HEK293T (cell line): Measurements from ENCODE around the gene PACRG.

Experiments
- ARNT ChIP-seq: fragments of 450-650 bp; IDR thresholded peaks from 2 replicates; pipeline ENCODE4 v1.6.1; 2017; ENCODE audit warnings: mild to moderate bottlenecking
- ELF4 ChIP-seq: fragments of 450-650 bp; IDR thresholded peaks from 2 replicates; pipeline ENCODE4 v1.6.1; 2017; ENCODE audit warnings: antibody characterized with exemption
- FOXM1 ChIP-seq: fragments of 450-650 bp; IDR thresholded peaks from 2 replicates; pipeline ENCODE4 v1.6.1; 2017; ENCODE audit warnings: mild to moderate bottlenecking, borderline replicate concordance
- NFRKB ChIP-seq: fragments of 450-650 bp; IDR thresholded peaks from 2 replicates; pipeline ENCODE4 v1.6.1; 2016; ENCODE audit warnings: mild to moderate bottlenecking, moderate library complexity
- SP1 ChIP-seq: fragments of 450-650 bp; IDR thresholded peaks from 2 replicates; pipeline ENCODE4 v1.6.1; 2017
- SUZ12 ChIP-seq: fragments of 450-650 bp; IDR thresholded peaks from 2 replicates; pipeline ENCODE4 v1.6.1; 2016; ENCODE audit warnings: mild to moderate bottlenecking

DNA sequence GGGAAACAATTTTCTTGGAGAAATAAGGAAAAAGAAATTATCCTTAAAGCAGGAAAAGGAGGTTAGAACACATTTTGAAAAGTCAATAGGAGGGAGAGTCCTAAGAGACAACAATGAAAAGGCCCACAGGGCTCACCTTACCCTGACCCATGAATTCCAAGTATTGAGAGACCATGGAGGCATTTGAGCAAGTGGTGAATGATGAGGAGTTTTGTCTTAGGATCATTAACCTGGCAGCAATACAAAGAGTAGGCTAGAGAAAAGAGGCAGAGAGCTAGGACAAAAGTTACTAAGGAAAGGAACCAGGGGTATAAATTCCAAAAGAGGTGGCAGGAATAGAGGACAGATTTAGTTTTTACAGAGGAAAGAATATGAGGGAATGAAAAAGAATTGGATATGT, 44.7 kb downstream of the PACRG start:
- TF ChIP-seq SP1: no peak
- TF ChIP-seq NFRKB: no peak
- no peak for TF ChIP-seq FOXM1
- TF ChIP-seq SUZ12: no peak
- no peak for TF ChIP-seq ELF4
- no peak for TF ChIP-seq ARNT
